Peyer's patch (tissue), 4 donors: ENCODE data around the gene ACSL1. TPM values are rescaled to one million over a fixed set of nuclear protein-coding genes. Genes with fewer than 3 reads are reported as not detected.

Source experiments
- DNase-seq, 3 donors: peaks; one replicate each; pipeline ENCODE4 v3.0.0-alpha.2; 2017 to 2019
- H3K27ac ChIP-seq, 4 donors: fragments of 200-600 bp; sonication (generic); one replicate each; pipeline ENCODE4 v1.5.1; 2016 to 2019
- H3K27me3 ChIP-seq, 2 donors: fragments of 200-600 bp; sonication (generic); one replicate each; pipeline ENCODE4 v1.5.1; 2019
- H3K36me3 ChIP-seq, 3 donors: fragments of 200-600 bp; sonication (generic); one replicate each; pipeline ENCODE4 v1.5.1; 2016 to 2019
- H3K4me1 ChIP-seq, 4 donors: fragments of 200-600 bp; sonication (generic); one replicate each; pipeline ENCODE4 v1.5.1; 2016 to 2019
- H3K4me3 ChIP-seq, 4 donors: fragments of 200-600 bp; sonication (generic); 1 replicate in 3 of 4; 2 replicates in 1 of 4; pipeline ENCODE4 v1.5.1; 2016 to 2019; ENCODE audit warnings: mild to moderate bottlenecking in 1 of 4
- H3K9me3 ChIP-seq, 4 donors: fragments of 200-600 bp; sonication (generic); one replicate each; pipeline ENCODE4 v1.5.1; 2016 to 2019; ENCODE audit warnings: mild to moderate bottlenecking in 1 of 4
- CTCF ChIP-seq, 6 experiments: fragments of 450-650 bp in 4 of 6; fragments of 200-600 bp in 2 of 6; sonication (generic) in 1 of 6; IDR thresholded peaks; one replicate each; pipeline ENCODE4 v1.5.1; 2017 to 2019; ENCODE audit warnings: antibody characterized with exemption in 6 of 6, mild to moderate bottlenecking in 3 of 6, moderate library complexity in 1 of 6
- POLR2A ChIP-seq, 2 donors: fragments of 450-650 bp; IDR thresholded peaks; one replicate each; pipeline ENCODE4 v1.5.1; 2017; ENCODE audit warnings: antibody characterized with exemption in 2 of 2, mild to moderate bottlenecking in 2 of 2, moderate library complexity in 2 of 2
- total RNA-seq, 4 donors: library from RNA; depleted of rRNA; stranded (reverse); fragments of >200 nt; gene quantifications; one replicate each; pipeline ENCODE4 v1.1.0, GENCODE V29; 2016

ACSL1 gene
- total RNA-seq, 4 donors from 2014 or later, result 14.9 to 23.1 (median 18.1) TPM

- DNase-seq, result no peak
- Histone ChIP-seq H3K4me3 (no peak overlapping the region), H3K4me1 (peaks cover 0 to 11% (median 0%) of the 10 kb centered on the region in 4 donors), H3K9me3 (no peaks in the 10 kb centered on the region), H3K36me3 (no peaks in the 10 kb centered on the region), H3K27ac (no peak overlapping the region), H3K27me3 (no peaks in the 10 kb centered on the region)
- no peak for TF ChIP-seq CTCF (IDR thresholded peaks at IDR 0.05)
- no peak for TF ChIP-seq POLR2A (IDR thresholded peaks at IDR 0.05)
Measured at GRCh38 chr4:184806711-184807110, 19.1 kb downstream of the ACSL1 start.

- no peaks in the 10 kb centered on the region for H3K27me3 ChIP-seq
- no peaks in the 10 kb centered on the region for H3K36me3 ChIP-seq
- H3K9me3 ChIP-seq, result no peaks in the 10 kb centered on the region
- no peak for DNase-seq
- TF ChIP-seq CTCF (IDR thresholded peaks at IDR 0.05) (no peak), POLR2A (IDR thresholded peaks at IDR 0.05) (no peak)
- H3K27ac ChIP-seq, result no peak overlapping the region
- peaks cover 0 to 11% (median 0%) of the 10 kb centered on the region in 4 donors for H3K4me1 ChIP-seq
- no peak overlapping the region for H3K4me3 ChIP-seq
Measured at GRCh38 chr4:184806229-184806550, 19.6 kb downstream of the ACSL1 start.

- Histone ChIP-seq H3K4me1 (peaks cover 0 to 11% (median 0%) of the 10 kb centered on the region in 4 donors), H3K9me3 (no peaks in the 10 kb centered on the region), H3K27ac (no peak overlapping the region), H3K27me3 (no peaks in the 10 kb centered on the region), H3K4me3 (no peak overlapping the region), H3K36me3 (no peaks in the 10 kb centered on the region)
- TF ChIP-seq CTCF (IDR thresholded peaks at IDR 0.05) (no peak), POLR2A (IDR thresholded peaks at IDR 0.05) (no peak)
- peak; percentile 52 to 77 (median 76) for DNase-seq
Measured at GRCh38 chr4:184805462-184806228, 20.1 kb downstream of the ACSL1 start.

- Histone ChIP-seq H3K4me3 (no peak overlapping the region), H3K27me3 (no peaks in the 10 kb centered on the region), H3K27ac (no peak overlapping the region), H3K4me1 (peaks cover 0 to 11% (median 0%) of the 10 kb centered on the region in 4 donors), H3K9me3 (no peaks in the 10 kb centered on the region), H3K36me3 (no peaks in the 10 kb centered on the region)
- TF ChIP-seq CTCF (IDR thresholded peaks at IDR 0.05) (no peak), POLR2A (IDR thresholded peaks at IDR 0.05) (no peak)
- no peak for DNase-seq
Measured at GRCh38 chr4:184804621-184805020, 21.1 kb downstream of the ACSL1 start.

- no peak for DNase-seq
- no peaks in the 10 kb centered on the region for H3K36me3 ChIP-seq
- no peak for TF ChIP-seq POLR2A (IDR thresholded peaks at IDR 0.05)
- TF ChIP-seq CTCF (IDR thresholded peaks at IDR 0.05), result no peak
- no peak overlapping the region for H3K4me3 ChIP-seq
- no peaks in the 10 kb centered on the region for H3K27me3 ChIP-seq
- H3K27ac ChIP-seq, result no peak overlapping the region
- H3K4me1 ChIP-seq, result peaks cover 0 to 11% (median 0%) of the 10 kb centered on the region in 4 donors
- no peaks in the 10 kb centered on the region for H3K9me3 ChIP-seq
Measured at GRCh38 chr4:184803874-184804273, 21.9 kb downstream of the ACSL1 start.
